HEK293 (cell line): ENCODE measurements around the gene FOXG1.
A peak's percentile ranks its signal among the peaks of the same experiment; 100 is the strongest.

Experiments
- CTCF ChIA-PET: fragments of 350-600 bp; formaldehyde crosslinking; extraction: SDS; loops from one replicate; lab custom pipeline; 2021; ENCODE audit warnings: antibody characterized with exemption; lab: Yijun Ruan, JAX
- POLR2A ChIA-PET: fragments of 300-600 bp; formaldehyde crosslinking; extraction: SDS; loops from one replicate; lab custom pipeline; 2020; ENCODE audit warnings: antibody characterized with exemption, inconsistent platforms; lab: Yijun Ruan, JAX
- H3K27ac ChIP-seq: fragments of 200-500 bp; sonication (Bioruptor generic); 2 replicates; pipeline ENCODE4 v1.5.1; 2014; ENCODE audit warnings: low read depth, low read length, control low read depth, inconsistent platforms; ENCODE audit errors: extremely low read depth
- H3K36me3 ChIP-seq, 2 experiments: fragments of 200-500 bp in 1 of 2; sonication (Bioruptor generic) in 1 of 2; 1 replicate in 1 of 2; 2 replicates in 1 of 2; pipeline ENCODE4 v1.5.1; 2014 to 2017; ENCODE audit warnings: inconsistent platforms in 2 of 2, low read length in 2 of 2; ENCODE audit not compliant: control insufficient read depth in 2 of 2, insufficient read depth in 1 of 2
- H3K4me1 ChIP-seq: fragments of 200-500 bp; sonication (Bioruptor generic); 2 replicates; pipeline ENCODE4 v1.5.1; 2014; ENCODE audit warnings: mild to moderate bottlenecking, low read length, inconsistent platforms; ENCODE audit not compliant: control insufficient read depth, insufficient read depth
- H3K4me3 ChIP-seq: 2 replicates; pipeline ENCODE4 v1.5.1; 2011; ENCODE audit warnings: low read depth, mild to moderate bottlenecking, control low read depth, low read length, moderate library complexity
- H3K9me3 ChIP-seq: fragments of 200-500 bp; sonication (Bioruptor generic); 2 replicates; pipeline ENCODE4 v1.5.1; 2014; ENCODE audit warnings: low read depth, low read length, inconsistent platforms; ENCODE audit not compliant: control insufficient read depth, insufficient read depth
- ATF2 ChIP-seq: fragments of 450-650 bp; formaldehyde crosslinking; IDR thresholded peaks from 2 replicates; pipeline ENCODE4 v1.5.1; 2016; ENCODE audit warnings: missing biosample characterization, missing genetic modification characterization, low read depth
- GLI2 ChIP-seq: fragments of 450-650 bp; formaldehyde crosslinking; IDR thresholded peaks from 2 replicates; pipeline ENCODE4; 2017; ENCODE audit warnings: missing biosample characterization, missing genetic modification characterization, low read depth, borderline replicate concordance
- KLF8 ChIP-seq: fragments of 450-650 bp; formaldehyde crosslinking; IDR thresholded peaks from 2 replicates; pipeline ENCODE4 v1.5.1; 2016; ENCODE audit warnings: missing biosample characterization, missing genetic modification characterization
- PRDM1 ChIP-seq: fragments of 450-650 bp; formaldehyde crosslinking; IDR thresholded peaks from 2 replicates; pipeline ENCODE4; 2016; ENCODE audit warnings: missing biosample characterization, missing genetic modification characterization
- REPIN1 ChIP-seq: fragments of 450-650 bp; formaldehyde crosslinking; IDR thresholded peaks from 2 replicates; pipeline ENCODE4 v1.5.1; 2017; ENCODE audit warnings: missing biosample characterization, missing genetic modification characterization, low read depth
- ZBTB10 ChIP-seq: fragments of 450-650 bp; formaldehyde crosslinking; IDR thresholded peaks from 2 replicates; pipeline ENCODE4 v1.5.1; 2016; ENCODE audit warnings: missing biosample characterization, missing genetic modification characterization
- ZBTB8A ChIP-seq: fragments of 450-650 bp; formaldehyde crosslinking; IDR thresholded peaks from 2 replicates; pipeline ENCODE4 v1.5.1; 2016; ENCODE audit warnings: missing biosample characterization, missing genetic modification characterization
- ZNF138 ChIP-seq: fragments of 450-650 bp; formaldehyde crosslinking; IDR thresholded peaks from 2 replicates; pipeline ENCODE4 v1.5.1; 2016; ENCODE audit warnings: missing biosample characterization, missing genetic modification characterization, borderline replicate concordance
- ZNF148 ChIP-seq: fragments of 450-650 bp; formaldehyde crosslinking; IDR thresholded peaks from 2 replicates; pipeline ENCODE4 v1.5.0; 2017; ENCODE audit warnings: missing biosample characterization, missing genetic modification characterization, borderline replicate concordance
- ZNF155 ChIP-seq: fragments of 450-650 bp; formaldehyde crosslinking; IDR thresholded peaks from 2 replicates; pipeline ENCODE4 v1.5.1; 2016; ENCODE audit warnings: missing biosample characterization, missing genetic modification characterization
- ZNF335 ChIP-seq: fragments of 450-650 bp; formaldehyde crosslinking; conservative IDR thresholded peaks from 2 replicates; pipeline ENCODE4 v1.5.1; 2016; ENCODE audit warnings: missing biosample characterization, missing genetic modification characterization
- ZNF37A ChIP-seq: fragments of 450-650 bp; IDR thresholded peaks from 2 replicates; pipeline ENCODE4 v1.5.1; 2018; ENCODE audit warnings: missing biosample characterization, missing genetic modification characterization
- ZNF391 ChIP-seq: fragments of 450-650 bp; formaldehyde crosslinking; IDR thresholded peaks from 2 replicates; pipeline ENCODE4 v1.5.1; 2016; ENCODE audit warnings: low read depth, missing biosample characterization, missing genetic modification characterization, borderline replicate concordance
- ZNF610 ChIP-seq: fragments of 450-650 bp; formaldehyde crosslinking; IDR thresholded peaks from 2 replicates; pipeline ENCODE4 v1.5.1; 2016; ENCODE audit warnings: missing biosample characterization, missing genetic modification characterization, borderline replicate concordance
- ZNF621 ChIP-seq: fragments of 450-650 bp; formaldehyde crosslinking; IDR thresholded peaks from 2 replicates; pipeline ENCODE4 v1.5.1; 2017; ENCODE audit warnings: missing biosample characterization, missing genetic modification characterization
- ZNF747 ChIP-seq: fragments of 450-650 bp; formaldehyde crosslinking; IDR thresholded peaks from 2 replicates; pipeline ENCODE4 v1.5.1; 2016; ENCODE audit warnings: missing biosample characterization, missing genetic modification characterization
- ZNF785 ChIP-seq: fragments of 450-650 bp; formaldehyde crosslinking; IDR thresholded peaks from 2 replicates; pipeline ENCODE4 v1.5.1; 2016; ENCODE audit warnings: missing biosample characterization, missing genetic modification characterization
- ZNF792 ChIP-seq: fragments of 450-650 bp; formaldehyde crosslinking; IDR thresholded peaks from 2 replicates; pipeline ENCODE4 v1.5.1; 2016; ENCODE audit warnings: missing biosample characterization, missing genetic modification characterization
- ZSCAN16 ChIP-seq: fragments of 450-650 bp; formaldehyde crosslinking; IDR thresholded peaks from 2 replicates; pipeline ENCODE4 v1.5.1; 2016; ENCODE audit warnings: missing biosample characterization, missing genetic modification characterization
- ZSCAN30 ChIP-seq: fragments of 450-650 bp; IDR thresholded peaks from 2 replicates; pipeline ENCODE4 v1.5.1; 2018; ENCODE audit warnings: missing biosample characterization, mild to moderate bottlenecking, missing genetic modification characterization, moderate library complexity
- ZXDB ChIP-seq: fragments of 450-650 bp; formaldehyde crosslinking; IDR thresholded peaks from 2 replicates; pipeline ENCODE4 v1.5.1; 2016; ENCODE audit warnings: missing biosample characterization, missing genetic modification characterization
- TF ChIP-seq, protein P1 (sequence below): fragments of 450-650 bp; IDR thresholded peaks from 2 replicates; pipeline ENCODE4 v1.5.1; 2018; ENCODE audit warnings: missing biosample characterization, missing genetic modification characterization
- TF ChIP-seq, protein P2 (sequence below): fragments of 450-650 bp; formaldehyde crosslinking; IDR thresholded peaks from 2 replicates; pipeline ENCODE4 v1.5.1; 2017; ENCODE audit warnings: missing biosample characterization, missing genetic modification characterization
- TF ChIP-seq, protein P3 (sequence below): fragments of 450-650 bp; formaldehyde crosslinking; IDR thresholded peaks from 2 replicates; pipeline ENCODE4 v1.5.1; 2016; ENCODE audit warnings: missing biosample characterization, missing genetic modification characterization
- TF ChIP-seq, protein P4 (sequence below): fragments of 450-650 bp; formaldehyde crosslinking; IDR thresholded peaks from 2 replicates; pipeline ENCODE4 v1.5.1; 2016; ENCODE audit warnings: missing biosample characterization, missing genetic modification characterization

FOXG1 gene

DNA sequence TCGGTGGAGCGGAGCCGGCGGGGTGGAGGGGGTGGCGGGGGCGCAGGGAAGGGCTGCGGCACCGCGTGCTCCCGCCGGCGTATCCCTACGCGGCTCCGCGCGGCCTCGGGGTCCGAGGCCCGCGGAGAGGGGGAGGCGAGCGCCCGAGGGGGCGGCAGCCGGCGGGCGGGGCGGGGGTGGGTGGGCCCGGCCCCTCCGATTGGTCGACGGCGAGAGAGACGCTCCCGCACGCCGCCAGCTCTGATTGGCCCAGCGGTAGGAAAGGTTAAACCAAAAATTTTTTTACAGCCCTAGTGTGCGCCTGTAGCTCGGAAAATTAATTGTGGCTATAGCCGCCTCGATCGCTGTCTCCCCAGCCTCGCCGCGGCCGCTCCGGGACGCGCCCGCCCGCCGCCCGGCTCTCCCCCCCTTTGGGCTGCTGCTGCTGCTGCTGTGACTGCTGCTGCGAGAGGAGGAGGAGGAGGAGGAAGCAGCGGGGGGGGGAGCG lies at the start of gene FOXG1:
FOXG1 (plus strand) TSS at position 319 of the 487 bp plus-strand sequence. CDS start 493 bp downstream, outside the sequence.
- Histone ChIP-seq H3K9me3 (no peaks in the 10 kb centered on the region), H3K27ac (peak within 1 kb of the TSS; percentile 99), H3K4me1 (peaks cover 10% of the 10 kb centered on the region), H3K36me3 (peaks cover 0 to 8% of the 10 kb centered on the region in 2 experiments; a peak in 1 of 3 replicates), H3K4me3 (peak within 1 kb of the TSS; percentile 88)
- POLR2A ChIA-PET = interaction anchor here (0.6 to 1.3 kb wide), 17 partner anchors 8 to 1539 kb away, joined by 3 to 5 read pairs (median 3); no protein-coding TSS in a partner anchor
- CTCF ChIA-PET = interaction anchor here (0.7 to 3.8 kb wide), 3 partner anchors 8 to 461 kb away, joined by 4 to 22 read pairs (median 6); no protein-coding TSS in a partner anchor
- TF ChIP-seq ZSCAN16 (tag by site-specific recombination) = no peak
- TF ChIP-seq ZNF391 (tag by site-specific recombination) = no peak
- TF ChIP-seq ZNF37A (tag by site-specific recombination) = no peak
- no peak for TF ChIP-seq ATF2 (tag by site-specific recombination)
- TF ChIP-seq, protein P1, sequence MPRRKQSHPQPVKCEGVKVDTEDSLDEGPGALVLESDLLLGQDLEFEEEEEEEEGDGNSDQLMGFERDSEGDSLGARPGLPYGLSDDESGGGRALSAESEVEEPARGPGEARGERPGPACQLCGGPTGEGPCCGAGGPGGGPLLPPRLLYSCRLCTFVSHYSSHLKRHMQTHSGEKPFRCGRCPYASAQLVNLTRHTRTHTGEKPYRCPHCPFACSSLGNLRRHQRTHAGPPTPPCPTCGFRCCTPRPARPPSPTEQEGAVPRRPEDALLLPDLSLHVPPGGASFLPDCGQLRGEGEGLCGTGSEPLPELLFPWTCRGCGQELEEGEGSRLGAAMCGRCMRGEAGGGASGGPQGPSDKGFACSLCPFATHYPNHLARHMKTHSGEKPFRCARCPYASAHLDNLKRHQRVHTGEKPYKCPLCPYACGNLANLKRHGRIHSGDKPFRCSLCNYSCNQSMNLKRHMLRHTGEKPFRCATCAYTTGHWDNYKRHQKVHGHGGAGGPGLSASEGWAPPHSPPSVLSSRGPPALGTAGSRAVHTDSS = peak; percentile 77
- TF ChIP-seq, protein P2, sequence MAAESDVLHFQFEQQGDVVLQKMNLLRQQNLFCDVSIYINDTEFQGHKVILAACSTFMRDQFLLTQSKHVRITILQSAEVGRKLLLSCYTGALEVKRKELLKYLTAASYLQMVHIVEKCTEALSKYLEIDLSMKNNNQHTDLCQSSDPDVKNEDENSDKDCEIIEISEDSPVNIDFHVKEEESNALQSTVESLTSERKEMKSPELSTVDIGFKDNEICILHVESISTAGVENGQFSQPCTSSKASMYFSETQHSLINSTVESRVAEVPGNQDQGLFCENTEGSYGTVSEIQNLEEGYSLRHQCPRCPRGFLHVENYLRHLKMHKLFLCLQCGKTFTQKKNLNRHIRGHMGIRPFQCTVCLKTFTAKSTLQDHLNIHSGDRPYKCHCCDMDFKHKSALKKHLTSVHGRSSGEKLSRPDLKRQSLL (tag by site-specific recombination) = 0 out of 2 replicates have a peak, but pooled peaks have one; percentile 34
- TF ChIP-seq, protein P3, sequence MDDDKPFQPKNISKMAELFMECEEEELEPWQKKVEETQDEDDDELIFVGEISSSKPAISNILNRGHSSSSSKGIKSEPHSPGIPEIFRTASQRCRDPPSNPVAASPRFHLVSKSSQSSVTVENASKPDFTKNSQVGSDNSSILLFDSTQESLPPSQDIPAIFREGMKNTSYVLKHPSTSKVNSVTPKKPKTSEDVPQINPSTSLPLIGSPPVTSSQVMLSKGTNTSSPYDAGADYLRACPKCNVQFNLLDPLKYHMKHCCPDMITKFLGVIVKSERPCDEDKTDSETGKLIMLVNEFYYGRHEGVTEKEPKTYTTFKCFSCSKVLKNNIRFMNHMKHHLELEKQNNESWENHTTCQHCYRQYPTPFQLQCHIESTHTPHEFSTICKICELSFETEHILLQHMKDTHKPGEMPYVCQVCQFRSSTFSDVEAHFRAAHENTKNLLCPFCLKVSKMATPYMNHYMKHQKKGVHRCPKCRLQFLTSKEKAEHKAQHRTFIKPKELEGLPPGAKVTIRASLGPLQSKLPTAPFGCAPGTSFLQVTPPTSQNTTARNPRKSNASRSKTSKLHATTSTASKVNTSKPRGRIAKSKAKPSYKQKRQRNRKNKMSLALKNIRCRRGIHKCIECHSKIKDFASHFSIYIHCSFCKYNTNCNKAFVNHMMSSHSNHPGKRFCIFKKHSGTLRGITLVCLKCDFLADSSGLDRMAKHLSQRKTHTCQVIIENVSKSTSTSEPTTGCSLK = no peak
- no peak for TF ChIP-seq ZNF785
- no peak for TF ChIP-seq ZNF621
- no peak for TF ChIP-seq GLI2 (tag by site-specific recombination)
- TF ChIP-seq ZNF148 = no peak
- TF ChIP-seq KLF8 = peak; percentile 40; the same call in 1 of the 2 replicates
- peak; percentile 70 for TF ChIP-seq ZBTB8A (tag by site-specific recombination)
- no peak for TF ChIP-seq ZNF747
- TF ChIP-seq ZNF335 (tag by site-specific recombination) = no peak
- TF ChIP-seq ZNF792 (tag by site-specific recombination) = no peak
- no peak for TF ChIP-seq ZNF610 (tag by site-specific recombination)
- no peak for TF ChIP-seq REPIN1 (tag by site-specific recombination)
- no peak for TF ChIP-seq PRDM1 (tag by site-specific recombination)
- TF ChIP-seq ZBTB10 (tag by site-specific recombination) = peak; percentile 6; the same call in 1 of the 2 replicates
- TF ChIP-seq ZXDB (tag by site-specific recombination) = no peak
- no peak for TF ChIP-seq ZNF155 (tag by site-specific recombination)
- peak; percentile 75; the same call in 1 of the 2 replicates for TF ChIP-seq ZSCAN30 (tag by site-specific recombination)
- no peak for TF ChIP-seq ZNF138
- TF ChIP-seq, protein P4, sequence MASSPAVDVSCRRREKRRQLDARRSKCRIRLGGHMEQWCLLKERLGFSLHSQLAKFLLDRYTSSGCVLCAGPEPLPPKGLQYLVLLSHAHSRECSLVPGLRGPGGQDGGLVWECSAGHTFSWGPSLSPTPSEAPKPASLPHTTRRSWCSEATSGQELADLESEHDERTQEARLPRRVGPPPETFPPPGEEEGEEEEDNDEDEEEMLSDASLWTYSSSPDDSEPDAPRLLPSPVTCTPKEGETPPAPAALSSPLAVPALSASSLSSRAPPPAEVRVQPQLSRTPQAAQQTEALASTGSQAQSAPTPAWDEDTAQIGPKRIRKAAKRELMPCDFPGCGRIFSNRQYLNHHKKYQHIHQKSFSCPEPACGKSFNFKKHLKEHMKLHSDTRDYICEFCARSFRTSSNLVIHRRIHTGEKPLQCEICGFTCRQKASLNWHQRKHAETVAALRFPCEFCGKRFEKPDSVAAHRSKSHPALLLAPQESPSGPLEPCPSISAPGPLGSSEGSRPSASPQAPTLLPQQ (tag by site-specific recombination) = no peak
